ENCODE data around the gene RIPOR1. TPM values are rescaled to one million over a fixed set of nuclear protein-coding genes. Genes with fewer than 3 reads are reported as not detected.

Gene RIPOR1
- total and polyA plus RNA-seq, 2 experiments from 2014 or later: 7.6 to 22.4 TPM

DNA sequence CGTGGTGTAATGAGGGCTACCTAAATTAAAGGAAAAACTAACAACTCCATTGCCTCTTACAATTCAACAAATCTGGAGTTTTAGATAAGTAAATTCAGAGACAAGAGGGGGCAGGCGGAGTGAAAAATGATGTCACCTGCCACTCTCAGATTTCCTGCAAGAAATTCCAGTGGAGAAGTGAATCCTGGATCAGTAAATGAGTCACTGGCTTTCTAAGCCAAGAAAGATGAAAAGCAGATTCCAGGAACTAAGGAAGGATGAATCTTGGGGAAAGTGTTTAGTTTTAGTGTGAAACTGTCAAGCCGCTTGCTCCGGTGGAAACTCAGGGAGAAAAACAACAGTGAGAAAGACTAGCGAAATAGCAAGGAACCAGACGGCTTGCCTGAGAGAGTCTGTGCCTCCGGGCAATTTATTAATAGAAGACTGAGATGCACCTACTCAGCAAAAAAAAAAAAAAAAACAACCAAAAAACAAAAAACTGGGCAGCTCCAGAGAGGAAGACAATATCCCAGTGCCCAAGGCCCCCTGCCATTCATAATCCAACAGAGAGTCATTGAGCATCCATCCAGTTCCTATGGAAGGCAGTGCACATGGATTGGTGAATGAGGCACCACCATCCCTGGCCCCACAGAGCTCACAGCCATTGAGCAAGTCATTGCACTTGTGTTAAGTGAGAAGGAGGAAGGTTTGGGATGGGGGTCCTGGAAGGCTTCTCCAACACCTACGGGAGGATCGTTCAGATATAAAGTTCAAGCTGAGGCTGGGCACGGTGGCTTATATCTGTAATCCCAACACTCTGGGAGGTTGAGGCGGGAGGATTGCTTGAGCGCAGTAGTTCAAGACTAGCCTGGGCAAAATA is 12.1 kb upstream of the RIPOR1 start (continued):
- TF ChIP-seq, protein P1, sequence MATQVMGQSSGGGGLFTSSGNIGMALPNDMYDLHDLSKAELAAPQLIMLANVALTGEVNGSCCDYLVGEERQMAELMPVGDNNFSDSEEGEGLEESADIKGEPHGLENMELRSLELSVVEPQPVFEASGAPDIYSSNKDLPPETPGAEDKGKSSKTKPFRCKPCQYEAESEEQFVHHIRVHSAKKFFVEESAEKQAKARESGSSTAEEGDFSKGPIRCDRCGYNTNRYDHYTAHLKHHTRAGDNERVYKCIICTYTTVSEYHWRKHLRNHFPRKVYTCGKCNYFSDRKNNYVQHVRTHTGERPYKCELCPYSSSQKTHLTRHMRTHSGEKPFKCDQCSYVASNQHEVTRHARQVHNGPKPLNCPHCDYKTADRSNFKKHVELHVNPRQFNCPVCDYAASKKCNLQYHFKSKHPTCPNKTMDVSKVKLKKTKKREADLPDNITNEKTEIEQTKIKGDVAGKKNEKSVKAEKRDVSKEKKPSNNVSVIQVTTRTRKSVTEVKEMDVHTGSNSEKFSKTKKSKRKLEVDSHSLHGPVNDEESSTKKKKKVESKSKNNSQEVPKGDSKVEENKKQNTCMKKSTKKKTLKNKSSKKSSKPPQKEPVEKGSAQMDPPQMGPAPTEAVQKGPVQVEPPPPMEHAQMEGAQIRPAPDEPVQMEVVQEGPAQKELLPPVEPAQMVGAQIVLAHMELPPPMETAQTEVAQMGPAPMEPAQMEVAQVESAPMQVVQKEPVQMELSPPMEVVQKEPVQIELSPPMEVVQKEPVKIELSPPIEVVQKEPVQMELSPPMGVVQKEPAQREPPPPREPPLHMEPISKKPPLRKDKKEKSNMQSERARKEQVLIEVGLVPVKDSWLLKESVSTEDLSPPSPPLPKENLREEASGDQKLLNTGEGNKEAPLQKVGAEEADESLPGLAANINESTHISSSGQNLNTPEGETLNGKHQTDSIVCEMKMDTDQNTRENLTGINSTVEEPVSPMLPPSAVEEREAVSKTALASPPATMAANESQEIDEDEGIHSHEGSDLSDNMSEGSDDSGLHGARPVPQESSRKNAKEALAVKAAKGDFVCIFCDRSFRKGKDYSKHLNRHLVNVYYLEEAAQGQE (IDR thresholded peaks at IDR 0.05; ENCODE audit: unreplicated experiment): no peak
- TF ChIP-seq EZH2 (IDR thresholded peaks at IDR 0.05; ENCODE audit: low read depth, unreplicated experiment): no peak
- TF ChIP-seq, protein P2, sequence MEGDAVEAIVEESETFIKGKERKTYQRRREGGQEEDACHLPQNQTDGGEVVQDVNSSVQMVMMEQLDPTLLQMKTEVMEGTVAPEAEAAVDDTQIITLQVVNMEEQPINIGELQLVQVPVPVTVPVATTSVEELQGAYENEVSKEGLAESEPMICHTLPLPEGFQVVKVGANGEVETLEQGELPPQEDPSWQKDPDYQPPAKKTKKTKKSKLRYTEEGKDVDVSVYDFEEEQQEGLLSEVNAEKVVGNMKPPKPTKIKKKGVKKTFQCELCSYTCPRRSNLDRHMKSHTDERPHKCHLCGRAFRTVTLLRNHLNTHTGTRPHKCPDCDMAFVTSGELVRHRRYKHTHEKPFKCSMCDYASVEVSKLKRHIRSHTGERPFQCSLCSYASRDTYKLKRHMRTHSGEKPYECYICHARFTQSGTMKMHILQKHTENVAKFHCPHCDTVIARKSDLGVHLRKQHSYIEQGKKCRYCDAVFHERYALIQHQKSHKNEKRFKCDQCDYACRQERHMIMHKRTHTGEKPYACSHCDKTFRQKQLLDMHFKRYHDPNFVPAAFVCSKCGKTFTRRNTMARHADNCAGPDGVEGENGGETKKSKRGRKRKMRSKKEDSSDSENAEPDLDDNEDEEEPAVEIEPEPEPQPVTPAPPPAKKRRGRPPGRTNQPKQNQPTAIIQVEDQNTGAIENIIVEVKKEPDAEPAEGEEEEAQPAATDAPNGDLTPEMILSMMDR (conservative IDR thresholded peaks at IDR 0.05; ENCODE audit: low read depth in 2 of 2): no peak

DNA sequence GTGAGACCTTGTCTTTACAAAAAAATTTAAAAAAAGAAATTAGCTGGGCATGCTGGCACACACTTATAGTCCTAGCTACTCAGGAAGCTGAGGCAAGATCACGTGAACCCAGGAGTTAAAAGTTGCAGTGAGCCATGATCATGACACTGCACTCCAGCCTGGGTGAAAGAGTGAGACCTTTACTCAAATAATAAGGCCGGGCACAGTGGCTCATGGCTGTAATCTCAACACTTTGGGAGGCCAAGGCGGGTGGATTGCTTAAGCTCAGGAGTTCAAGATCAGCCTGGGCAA is 11.5 kb upstream of the RIPOR1 start:
- DNase-seq (ENCODE audit: low spot score) (no peak), ATAC-seq (no peak)
- peaks cover 22% of the 10 kb centered on the region; the same call in 1 of the 2 replicates for H3K27me3 ChIP-seq (ENCODE audit: insufficient read depth)
- no peaks in the 10 kb centered on the region for H3K36me3 ChIP-seq (ENCODE audit: insufficient read depth)
- Mint-ChIP-seq H3K4me1 (no peaks in the 10 kb centered on the region; the same call in 2 of the 3 replicates), H3K4me3 (no peak overlapping the region), H3K36me3 (ENCODE audit: low read depth) (no peaks in the 10 kb centered on the region), H3K27ac (no peak overlapping the region), H3K27me3 (ENCODE audit: insufficient read depth, low read depth, poor library complexity) (peaks cover 40% of the 10 kb centered on the region), H3K9me3 (no peaks in the 10 kb centered on the region; the same call in 2 of the 3 replicates)
- H3F3A ChIP-seq (replicated peaks; ENCODE audit: low read depth): no peaks in the 10 kb centered on the region
- no peaks in the 10 kb centered on the region for H3K4me1 ChIP-seq (ENCODE audit: insufficient read depth)
- H4K20me1 ChIP-seq (replicated peaks; ENCODE audit: insufficient read depth): no peaks in the 10 kb centered on the region
- no peak overlapping the region for H2AFZ ChIP-seq
- H3K79me2 ChIP-seq (replicated peaks; ENCODE audit: insufficient read depth): no peaks in the 10 kb centered on the region
- H3K4me2 ChIP-seq: no peak overlapping the region
- no peaks in the 10 kb centered on the region for H3K9me2 ChIP-seq (ENCODE audit: insufficient read depth)
- TF ChIP-seq, protein P1 (IDR thresholded peaks at IDR 0.05; ENCODE audit: unreplicated experiment): no peak
- TF ChIP-seq ZNF331 (CRISPR knock-in tag; IDR thresholded peaks at IDR 0.05; ENCODE audit: low read depth): no peak
- no peak overlapping the region for H3K4me3 ChIP-seq
- no peak overlapping the region for H3K27ac ChIP-seq (ENCODE audit: low read depth)

Measured in GM23338 (cell line).